ENCODE results near the gene HPSE2.

The HPSE2 gene

DNA sequence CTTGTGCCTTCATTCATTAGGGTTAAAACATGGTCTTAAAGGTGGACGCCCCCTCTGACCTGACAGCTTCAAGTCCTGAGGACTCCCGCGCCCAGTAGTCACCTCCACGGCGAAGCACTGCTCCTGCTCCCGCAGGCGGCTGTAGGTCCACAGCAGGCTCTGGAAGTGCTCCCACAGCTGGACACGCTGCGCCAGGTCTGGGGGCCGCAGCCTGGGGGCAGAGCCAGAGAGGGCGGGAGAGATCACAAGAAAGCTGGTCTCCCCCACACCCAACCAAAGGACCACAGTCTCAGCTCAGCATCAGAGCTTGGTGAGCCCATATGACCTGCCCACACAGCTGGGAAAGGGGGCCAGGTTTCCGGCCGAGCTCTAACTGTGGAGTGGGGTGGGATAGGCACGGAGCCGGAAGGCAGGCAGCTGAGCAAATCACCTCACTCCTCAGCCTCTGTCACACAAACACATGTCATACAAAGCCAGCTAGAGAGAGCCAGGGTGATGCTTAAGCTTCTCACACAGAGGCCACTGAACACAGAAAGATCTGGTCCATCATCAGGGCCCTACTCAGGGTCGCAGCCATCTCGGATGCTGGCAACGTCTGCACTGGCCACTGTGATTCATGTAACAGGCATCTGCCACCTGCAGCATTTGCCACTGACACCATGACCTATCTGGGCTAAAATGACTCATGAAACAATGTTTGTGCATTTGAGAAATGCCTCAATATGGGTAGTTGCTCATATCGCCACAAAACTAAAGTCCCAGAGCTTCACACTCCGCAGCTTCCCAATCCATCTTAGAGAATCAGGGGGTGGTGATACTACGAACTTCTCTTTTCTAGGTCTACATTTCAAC lies 801.5 kb downstream of the HPSE2 start:
- no peak overlapping the region for H3K27ac ChIP-seq
- no peak for TF ChIP-seq CTCF (conservative IDR thresholded peaks at IDR 0.05)

GRCh38 chr10:98433371-98433770 lies 802.3 kb downstream of the HPSE2 start:
- no peak overlapping the region for H3K27ac ChIP-seq
- no peak for TF ChIP-seq CTCF (conservative IDR thresholded peaks at IDR 0.05)

- H3K27ac ChIP-seq, result no peak overlapping the region
- TF ChIP-seq CTCF (conservative IDR thresholded peaks at IDR 0.05), result no peak
Observed at GRCh38 chr10:98432330-98432729, 803.3 kb downstream of the HPSE2 start.

GRCh38 chr10:98431016-98431415 lies 804.6 kb downstream of the HPSE2 start:
- no peak for TF ChIP-seq CTCF (conservative IDR thresholded peaks at IDR 0.05)
- no peak overlapping the region for H3K27ac ChIP-seq

DNA sequence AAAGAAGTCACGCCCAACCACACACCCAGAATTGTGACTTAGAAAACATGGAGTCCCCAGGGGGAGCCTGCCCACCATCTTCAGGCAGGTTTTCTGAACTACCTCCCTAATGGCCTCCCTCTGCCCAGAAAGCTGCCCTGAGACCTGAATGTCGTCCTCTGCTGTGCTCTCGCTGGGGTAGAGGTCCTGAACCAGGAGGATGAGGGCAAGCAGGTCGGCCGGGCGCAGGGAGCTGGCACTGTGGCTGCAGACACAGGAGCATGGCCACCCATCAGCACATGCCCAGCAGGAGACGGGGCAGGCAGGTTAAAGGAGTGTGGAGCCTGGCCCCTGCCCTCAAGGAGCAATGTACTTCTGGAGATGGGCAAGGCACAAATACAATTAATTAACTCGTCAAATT lies 805.2 kb downstream of the HPSE2 start:
- no peak for TF ChIP-seq CTCF (conservative IDR thresholded peaks at IDR 0.05)

DNA sequence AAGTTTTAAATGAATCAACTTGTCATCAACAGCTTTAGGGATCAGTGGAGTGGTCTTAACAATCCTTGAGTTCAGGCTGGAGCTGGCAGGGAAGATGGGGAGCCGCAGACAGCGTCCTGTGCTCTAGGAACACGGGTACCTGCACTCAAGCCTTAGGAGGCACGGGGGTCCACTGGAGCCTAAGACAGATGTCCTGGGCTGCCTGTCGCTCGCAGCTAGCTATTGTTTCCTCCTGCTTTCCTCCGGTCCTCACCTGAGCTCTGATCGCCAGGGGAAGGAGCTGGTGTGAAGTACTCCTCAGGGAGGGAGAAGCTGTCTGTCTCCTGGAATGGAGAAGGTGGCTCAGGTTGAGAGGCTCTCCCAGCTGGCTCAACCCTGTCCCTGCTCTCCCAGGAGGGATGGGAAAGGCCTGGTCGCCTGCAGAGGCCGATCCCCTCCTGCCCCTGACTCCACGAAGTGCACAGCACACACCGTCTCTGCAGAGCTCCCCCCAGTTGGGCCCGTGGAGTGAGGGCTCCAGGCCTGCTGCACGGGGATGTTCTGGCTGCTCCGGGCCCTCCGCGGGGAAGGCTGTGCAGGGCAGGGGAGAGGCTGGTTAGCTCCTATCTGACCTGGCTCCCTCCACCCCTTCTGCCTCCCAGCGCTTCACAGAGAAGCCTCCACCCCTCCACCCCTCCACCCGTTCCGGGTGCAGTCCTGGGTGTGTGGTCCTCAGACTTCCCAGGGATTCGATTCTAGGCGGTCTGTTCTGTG lies 806.2 kb downstream of the HPSE2 start:
- H3K27ac ChIP-seq, result no peak overlapping the region
- no peak for TF ChIP-seq CTCF (conservative IDR thresholded peaks at IDR 0.05)

More for the DNA sequence above, 805.2 kb downstream of the HPSE2 start:
- H3K27ac ChIP-seq, result no peak overlapping the region

DNA sequence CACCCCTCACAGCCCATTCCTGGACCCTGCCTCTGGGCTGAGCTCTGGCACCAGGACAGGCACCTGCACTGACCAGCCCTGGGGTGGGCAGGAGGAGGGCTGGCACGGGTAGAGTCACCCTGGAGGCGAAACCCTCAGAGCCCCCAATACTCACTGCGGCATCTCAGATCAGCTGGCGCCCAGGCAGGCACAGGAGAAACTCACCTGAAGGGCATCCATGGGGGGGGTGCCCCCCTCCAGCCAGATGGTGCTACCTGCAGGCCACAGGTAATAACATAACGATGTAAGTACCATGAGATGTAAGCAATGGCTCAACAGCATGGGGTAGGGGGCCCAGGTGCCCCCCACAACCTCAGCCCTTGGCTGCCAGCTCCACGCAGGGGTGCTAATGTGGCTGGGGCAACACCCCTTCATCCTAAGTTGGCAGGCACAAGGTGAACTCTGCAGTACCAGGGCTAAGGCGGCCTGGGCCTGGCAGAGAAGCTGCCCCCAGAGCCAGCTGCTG lies 808.6 kb downstream of the HPSE2 start:
- TF ChIP-seq CTCF (conservative IDR thresholded peaks at IDR 0.05), result no peak
- no peak overlapping the region for H3K27ac ChIP-seq

All from VCaP (cell line).